T-helper 22 cell (primary cell): ENCODE measurements around the gene DDX42.
"Not testable (repeated sequence)": the region's sequence is repeated elsewhere in the genome, so short reads cannot be mapped to it uniquely, and the experiment has no call there.

Experiments
- DNase-seq: peaks from one replicate; pipeline ENCODE4 v3.0.0-alpha.2; 2020; ENCODE audit warnings: low read depth

The DDX42 gene

GRCh38 chr17:63775420-63775819 lies 1.4 kb downstream of the DDX42 start:
- DNase-seq, result no peak

GRCh38 chr17:63780507-63780906 lies 6.5 kb downstream of the DDX42 start:
- no peak for DNase-seq

GRCh38 chr17:63780928-63781327 lies 7.0 kb downstream of the DDX42 start:
- DNase-seq, result no peak

GRCh38 chr17:63783522-63783921 lies 9.6 kb downstream of the DDX42 start:
- DNase-seq, result no peak

- no peak for DNase-seq
Observed at GRCh38 chr17:63785556-63785955, 11.6 kb downstream of the DDX42 start.

GRCh38 chr17:63786117-63786516 lies 12.1 kb downstream of the DDX42 start:
- DNase-seq, result no peak

GRCh38 chr17:63786971-63787711 lies 13.2 kb downstream of the DDX42 start:
- no peak for DNase-seq

- DNase-seq, result no peak
Observed at GRCh38 chr17:63790057-63790456, 16.1 kb downstream of the DDX42 start.

- no peak for DNase-seq
Observed at GRCh38 chr17:63792055-63792729, 18.2 kb downstream of the DDX42 start.

GRCh38 chr17:63796375-63796774 lies 22.4 kb downstream of the DDX42 start:
- not testable (repeated sequence) for DNase-seq

GRCh38 chr17:63798572-63799106 lies 24.7 kb downstream of the DDX42 start:
- DNase-seq, result no peak

GRCh38 chr17:63800783-63801182 lies 26.8 kb downstream of the DDX42 start:
- no peak for DNase-seq

GRCh38 chr17:63804328-63804727 lies 30.4 kb downstream of the DDX42 start:
- no peak for DNase-seq

GRCh38 chr17:63805591-63805990 lies 31.6 kb downstream of the DDX42 start:
- no peak for DNase-seq

GRCh38 chr17:63809970-63810369 lies 36.0 kb downstream of the DDX42 start:
- no peak for DNase-seq

- DNase-seq, result no peak
Observed at GRCh38 chr17:63816123-63816522, 42.2 kb downstream of the DDX42 start.

GRCh38 chr17:63816669-63817068 lies 42.7 kb downstream of the DDX42 start:
- no peak for DNase-seq

- no peak for DNase-seq
Observed at GRCh38 chr17:63817736-63818385, 43.9 kb downstream of the DDX42 start.

GRCh38 chr17:63819131-63819530 lies 45.2 kb downstream of the DDX42 start:
- no peak for DNase-seq

- no peak for DNase-seq
Observed at GRCh38 chr17:63819585-63820537, 45.9 kb downstream of the DDX42 start.

- no peak for DNase-seq
Observed at GRCh38 chr17:63820963-63821561, 47.1 kb downstream of the DDX42 start.
